SIG-M5 treated with dmso at 0.1 percent for 504 hours (cell line): Measurements from ENCODE around the gene MRPS34.

Experiments used
- DNase-seq: peaks from one replicate; lab custom pipeline; 2025; ENCODE audit not compliant: unreplicated experiment; lab: John Stamatoyannopoulos, UW

Gene MRPS34

GRCh38 chr16:1731603-1732002 lies 41.3 kb downstream of the MRPS34 start:
- no peak for DNase-seq

GRCh38 chr16:1731073-1731472 lies 41.9 kb downstream of the MRPS34 start:
- no peak for DNase-seq

GRCh38 chr16:1729445-1729844 lies 43.5 kb downstream of the MRPS34 start:
- DNase-seq, result no peak

- DNase-seq, result no peak
Measured at GRCh38 chr16:1729026-1729425, 43.9 kb downstream of the MRPS34 start.

- DNase-seq, result no peak
Measured at GRCh38 chr16:1727651-1728624, 45.0 kb downstream of the MRPS34 start.

GRCh38 chr16:1726661-1727502 lies 46.1 kb downstream of the MRPS34 start:
- DNase-seq, result no peak

- DNase-seq, result no peak
Measured at GRCh38 chr16:1724491-1724890, 48.4 kb downstream of the MRPS34 start.

GRCh38 chr16:1723450-1724147 lies 49.3 kb downstream of the MRPS34 start:
- DNase-seq, result peak; percentile 2
